KMS-11 (cell line): ENCODE results near the gene KIF6.

Source experiments
- H2AFZ ChIP-seq: fragments of 200-600 bp; sonication (generic); 2 replicates; pipeline ENCODE4 v1.6.1; 2016; ENCODE audit warnings: antibody characterized with exemption, mixed run types, low read depth
- H3K27ac ChIP-seq: fragments of 200-600 bp; sonication (generic); 2 replicates; pipeline ENCODE4 v1.6.1; 2016; ENCODE audit warnings: mild to moderate bottlenecking, mixed run types
- H3K27me3 ChIP-seq: fragments of 200-600 bp; sonication (generic); 2 replicates; pipeline ENCODE4 v1.6.1; 2017; ENCODE audit warnings: mild to moderate bottlenecking, low read depth, mixed run types, moderate library complexity; ENCODE audit not compliant: insufficient read depth
- H3K36me3 ChIP-seq: fragments of 200-600 bp; sonication (generic); 2 replicates; pipeline ENCODE4 v1.6.1; 2017; ENCODE audit warnings: mild to moderate bottlenecking, mixed run types; ENCODE audit not compliant: insufficient read depth
- H3K4me1 ChIP-seq: fragments of 200-600 bp; sonication (generic); 2 replicates; pipeline ENCODE4 v1.6.1; 2016; ENCODE audit warnings: mild to moderate bottlenecking, low read depth, mixed run types; ENCODE audit not compliant: poor library complexity, severe bottlenecking
- H3K4me2 ChIP-seq: fragments of 200-600 bp; sonication (generic); 2 replicates; pipeline ENCODE4 v1.7.0; 2016; ENCODE audit warnings: mild to moderate bottlenecking, mixed run types
- H3K4me3 ChIP-seq: fragments of 200-600 bp; sonication (generic); IDR thresholded peaks from 2 replicates; pipeline ENCODE4 v1.6.1; 2017; ENCODE audit warnings: low read depth, low read length, mixed read lengths; ENCODE audit not compliant: insufficient read depth
- H3K79me2 ChIP-seq: fragments of 200-600 bp; sonication (generic); 2 replicates; pipeline ENCODE4 v1.6.1; 2016; ENCODE audit warnings: low read depth, mixed run types; ENCODE audit not compliant: insufficient read depth
- H3K9ac ChIP-seq: fragments of 200-600 bp; sonication (generic); 2 replicates; pipeline ENCODE4 v1.6.1; 2016; ENCODE audit warnings: mild to moderate bottlenecking, mixed run types
- H4K20me1 ChIP-seq: fragments of 200-600 bp; sonication (generic); 2 replicates; pipeline ENCODE4 v1.6.1; 2016; ENCODE audit warnings: mild to moderate bottlenecking, mixed run types; ENCODE audit not compliant: insufficient read depth
- TF ChIP-seq, protein P1 (sequence below): fragments of 200-600 bp; sonication (generic); conservative IDR thresholded peaks from 2 replicates; pipeline ENCODE4 v1.6.1; 2017; ENCODE audit warnings: low read depth, mild to moderate bottlenecking, antibody characterized with exemption, low read length, moderate library complexity, mixed read lengths

The KIF6 gene

DNA sequence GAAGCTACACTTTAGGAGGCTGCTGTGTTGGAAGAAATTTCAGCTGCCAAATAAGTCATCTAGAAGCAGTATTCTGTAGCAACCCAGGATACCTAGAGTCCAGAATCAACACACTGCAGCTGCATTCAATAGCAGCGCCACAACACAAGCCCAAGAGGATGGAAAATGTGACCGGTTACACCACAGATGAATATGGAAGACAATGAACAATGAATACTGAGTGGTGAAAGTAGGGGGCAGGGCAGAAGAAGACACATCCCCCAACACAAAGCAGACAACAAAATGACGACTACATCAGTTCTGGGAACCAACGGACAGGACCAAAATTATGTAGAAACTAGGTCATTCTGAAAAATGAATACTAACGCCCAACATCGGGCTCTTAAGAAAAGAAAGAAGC lies 38.2 kb downstream of the KIF6 start:
- Histone ChIP-seq H3K9ac (no peak overlapping the region), H3K27ac (no peak overlapping the region), H4K20me1 (no peaks in the 10 kb centered on the region), H3K36me3 (no peaks in the 10 kb centered on the region), H3K27me3 (no peaks in the 10 kb centered on the region), H3K79me2 (no peaks in the 10 kb centered on the region), H3K4me3 (no peak overlapping the region), H3K4me1 (no peaks in the 10 kb centered on the region), H2AFZ (no peak overlapping the region), H3K4me2 (no peak overlapping the region)
- TF ChIP-seq, protein P1, sequence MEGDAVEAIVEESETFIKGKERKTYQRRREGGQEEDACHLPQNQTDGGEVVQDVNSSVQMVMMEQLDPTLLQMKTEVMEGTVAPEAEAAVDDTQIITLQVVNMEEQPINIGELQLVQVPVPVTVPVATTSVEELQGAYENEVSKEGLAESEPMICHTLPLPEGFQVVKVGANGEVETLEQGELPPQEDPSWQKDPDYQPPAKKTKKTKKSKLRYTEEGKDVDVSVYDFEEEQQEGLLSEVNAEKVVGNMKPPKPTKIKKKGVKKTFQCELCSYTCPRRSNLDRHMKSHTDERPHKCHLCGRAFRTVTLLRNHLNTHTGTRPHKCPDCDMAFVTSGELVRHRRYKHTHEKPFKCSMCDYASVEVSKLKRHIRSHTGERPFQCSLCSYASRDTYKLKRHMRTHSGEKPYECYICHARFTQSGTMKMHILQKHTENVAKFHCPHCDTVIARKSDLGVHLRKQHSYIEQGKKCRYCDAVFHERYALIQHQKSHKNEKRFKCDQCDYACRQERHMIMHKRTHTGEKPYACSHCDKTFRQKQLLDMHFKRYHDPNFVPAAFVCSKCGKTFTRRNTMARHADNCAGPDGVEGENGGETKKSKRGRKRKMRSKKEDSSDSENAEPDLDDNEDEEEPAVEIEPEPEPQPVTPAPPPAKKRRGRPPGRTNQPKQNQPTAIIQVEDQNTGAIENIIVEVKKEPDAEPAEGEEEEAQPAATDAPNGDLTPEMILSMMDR = no peak

DNA sequence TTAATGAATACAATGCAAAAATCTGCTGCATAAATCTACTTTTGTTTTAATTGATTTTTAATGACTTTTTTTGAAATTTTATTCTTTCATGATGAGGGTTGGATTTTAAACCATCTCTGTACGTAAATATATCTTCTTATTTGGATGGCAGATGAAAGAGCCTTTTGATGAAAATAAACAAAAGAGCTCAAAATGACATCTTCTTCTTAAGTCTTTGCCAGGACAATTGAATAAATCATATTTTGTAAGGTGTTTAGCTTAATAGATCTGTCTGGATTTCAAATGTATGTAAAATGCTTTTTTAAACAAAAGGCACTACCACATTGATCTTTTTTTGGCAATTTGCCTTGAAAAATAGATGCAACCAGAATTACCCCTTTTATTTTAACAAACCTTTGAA lies 39.3 kb downstream of the KIF6 start:
- Histone ChIP-seq H3K36me3 (no peaks in the 10 kb centered on the region), H2AFZ (no peak overlapping the region), H3K4me3 (no peak overlapping the region), H4K20me1 (no peaks in the 10 kb centered on the region), H3K9ac (no peak overlapping the region), H3K4me2 (no peak overlapping the region), H3K4me1 (no peaks in the 10 kb centered on the region), H3K27me3 (no peaks in the 10 kb centered on the region), H3K79me2 (no peaks in the 10 kb centered on the region), H3K27ac (no peak overlapping the region)
- TF ChIP-seq, protein P1 = no peak

DNA sequence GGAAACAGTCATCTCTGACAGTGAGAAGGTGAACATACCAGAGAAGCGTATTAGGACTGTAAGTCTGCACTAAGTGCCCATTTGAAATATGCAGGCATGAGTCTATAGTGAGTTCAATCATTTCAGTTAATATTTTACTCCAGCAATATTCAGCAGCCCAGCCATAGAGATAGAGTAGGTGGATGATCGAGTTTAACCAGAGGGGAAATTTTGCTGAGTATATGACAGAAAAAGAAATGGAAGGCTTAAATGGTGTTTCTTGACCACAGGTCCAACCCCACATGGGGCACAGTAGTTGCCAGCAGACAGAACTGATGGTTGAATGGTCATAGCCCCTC lies 39.8 kb downstream of the KIF6 start:
- H3K9ac ChIP-seq = no peak overlapping the region

DNA sequence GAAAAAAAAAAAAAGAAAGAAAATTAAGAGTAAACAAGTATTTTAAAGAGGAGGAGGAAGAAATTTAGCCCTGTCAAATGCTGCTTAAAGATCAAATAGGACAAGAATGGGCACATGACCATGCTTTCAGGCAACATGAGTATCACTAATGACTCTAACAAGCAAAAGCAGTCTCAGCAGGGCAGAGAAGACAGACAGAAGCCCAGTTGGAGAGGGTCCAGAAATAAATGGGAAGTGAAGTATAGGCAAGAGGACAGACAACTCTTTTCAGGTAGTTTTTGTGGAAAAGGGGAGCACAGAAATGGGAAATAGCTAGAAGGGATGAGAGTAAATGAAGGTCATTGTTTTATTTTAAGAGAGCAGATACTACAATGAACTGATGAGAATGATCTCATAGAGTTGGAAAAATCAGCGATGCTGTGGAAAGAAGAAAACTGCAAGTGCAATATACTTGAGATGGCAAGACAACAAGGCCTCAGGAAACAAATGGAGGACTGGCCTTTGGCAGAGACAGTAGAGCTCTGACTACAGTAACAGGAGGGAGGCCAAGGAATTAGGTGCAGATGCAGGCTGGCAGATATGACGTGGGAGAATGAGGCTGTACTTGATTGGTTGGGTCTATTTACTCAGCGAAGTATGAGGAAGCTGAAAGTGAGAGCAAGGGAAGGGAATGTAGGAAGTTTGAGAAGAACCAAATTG lies 40.3 kb downstream of the KIF6 start:
- Histone ChIP-seq H3K4me1 (no peaks in the 10 kb centered on the region), H3K9ac (no peak overlapping the region), H3K4me2 (no peak overlapping the region), H3K27me3 (no peaks in the 10 kb centered on the region), H3K36me3 (no peaks in the 10 kb centered on the region), H3K27ac (no peak overlapping the region), H2AFZ (no peak overlapping the region), H3K4me3 (no peak overlapping the region), H4K20me1 (no peaks in the 10 kb centered on the region), H3K79me2 (no peaks in the 10 kb centered on the region)
- TF ChIP-seq, protein P1 = no peak

More for the DNA sequence above, 39.8 kb downstream of the KIF6 start:
- Histone ChIP-seq H3K27me3 (no peaks in the 10 kb centered on the region), H3K79me2 (no peaks in the 10 kb centered on the region), H2AFZ (no peak overlapping the region), H3K4me3 (no peak overlapping the region), H4K20me1 (no peaks in the 10 kb centered on the region), H3K4me1 (no peaks in the 10 kb centered on the region), H3K36me3 (no peaks in the 10 kb centered on the region), H3K4me2 (no peak overlapping the region), H3K27ac (no peak overlapping the region)
- TF ChIP-seq, protein P1 = no peak
